HCT116 (cell line): ENCODE data around the gene TBX2. TPM values are rescaled to one million over a fixed set of nuclear protein-coding genes. Genes with fewer than 3 reads are reported as not detected.

ENCODE experiments used
- ATAC-seq: fragments of 200-7000 bp; cut with Tn5 transposase; 2 replicates; pipeline ENCODE4 v1.9.1; 2020; ENCODE audit warnings: mild to moderate bottlenecking, moderate library complexity
- BruUV-seq: library from RNA; stranded (reverse); fragments of 400-500 nt; replicated peaks from 2 replicates; lab custom pipeline; 2021; lab: Mats Ljungman, UMichigan
- CTCF ChIA-PET: fragments of 300-600 bp; sonication (Branson Sonifier 250); formaldehyde crosslinking; loops from one replicate; lab custom pipeline; 2021; ENCODE audit warnings: antibody characterized with exemption; lab: Charles Lee
- POLR2A ChIA-PET: fragments of 300-600, 350-600 bp; sonication (Branson Sonifier 250); formaldehyde crosslinking; loops from one replicate; lab custom pipeline; 2021; ENCODE audit warnings: antibody characterized with exemption; lab: Charles Lee
- RAD21 ChIA-PET, 2 experiments: fragments of 300-600 bp; sonication (Branson Sonifier 250); formaldehyde crosslinking; loops; one replicate each; lab custom pipeline; 2023; ENCODE audit warnings: low total read pairs in 2 of 2; ENCODE audit not compliant: uncharacterized antibody in 2 of 2, unreplicated experiment in 2 of 2, low non-redundant PET in 1 of 2; lab: Charles Lee
- DNase-seq: peaks from one replicate; pipeline ENCODE4 v3.0.0-alpha.2; 2010; ENCODE audit warnings: low read depth, low spot score
- H2AFZ ChIP-seq: fragments of 200-600 bp; shearing (Covaris generic), sonication (generic); 2 replicates; pipeline ENCODE4 v1.6.1; 2017; ENCODE audit warnings: low read depth, mixed run types, mixed read lengths, antibody characterized with exemption, low read length; ENCODE audit not compliant: poor library complexity, severe bottlenecking
- H3K27ac ChIP-seq: 2 replicates; pipeline ENCODE4 v1.5.1; 2012; ENCODE audit warnings: low read depth, low read length
- H3K27me3 ChIP-seq: fragments of 200-600 bp; sonication (generic); 2 replicates; pipeline ENCODE4 v1.6.1; 2016; ENCODE audit warnings: mixed run types, low read length, mixed read lengths; ENCODE audit not compliant: insufficient read depth
- H3K36me3 ChIP-seq, 2 experiments: fragments of 200-500 bp in 1 of 2; fragments of 200-600 bp in 1 of 2; sonication (Bioruptor generic) in 1 of 2; sonication (generic) in 1 of 2; 2 replicates each; pipeline versions ENCODE4 v1.5.1 to v1.6.1; 2014 to 2016; ENCODE audit warnings: low read length in 2 of 2, inconsistent platforms in 1 of 2, mixed read lengths in 1 of 2, mixed run types in 1 of 2; ENCODE audit not compliant: insufficient read depth in 2 of 2, control insufficient read depth in 1 of 2
- H3K4me1 ChIP-seq, 2 experiments: fragments of 200-600 bp in 1 of 2; sonication (generic) in 1 of 2; 2 replicates each; pipeline versions ENCODE4 v1.5.1 to v1.6.1; 2012 to 2017; ENCODE audit warnings: low read length in 2 of 2, inconsistent platforms in 1 of 2, mild to moderate bottlenecking in 1 of 2, mixed read lengths in 1 of 2, mixed run types in 1 of 2, moderate library complexity in 1 of 2; ENCODE audit not compliant: insufficient read depth in 2 of 2, control insufficient read depth in 1 of 2
- H3K4me2 ChIP-seq: fragments of 200-600 bp; sonication (generic); 2 replicates; pipeline ENCODE4 v1.6.1; 2017; ENCODE audit warnings: mixed run types, low read length, mixed read lengths
- H3K4me3 ChIP-seq, 2 experiments: fragments of 200-600 bp in 1 of 2; sonication (generic) in 1 of 2; replicated peaks in 1 of 2; 2 replicates each; pipeline ENCODE4 v1.5.1; 2011 to 2016; ENCODE audit warnings: low read length in 2 of 2, control low read depth in 1 of 2, low read depth in 1 of 2, mild to moderate bottlenecking in 1 of 2, mixed read lengths in 1 of 2, mixed run types in 1 of 2
- H3K79me2 ChIP-seq: fragments of 200-600 bp; sonication (generic); 2 replicates; pipeline ENCODE4 v1.6.1; 2017; ENCODE audit warnings: mild to moderate bottlenecking, mixed run types, low read length, moderate library complexity, mixed read lengths; ENCODE audit not compliant: insufficient read depth
- H3K9ac ChIP-seq: fragments of 200-600 bp; sonication (generic); 2 replicates; pipeline ENCODE4 v1.6.1; 2016; ENCODE audit warnings: low read length, mixed read lengths
- H3K9me2 ChIP-seq: fragments of 200-600 bp; sonication (generic), shearing (Covaris generic); 2 replicates; pipeline ENCODE4 v1.6.1; 2017; ENCODE audit warnings: mixed run types, mild to moderate bottlenecking, moderate library complexity; ENCODE audit not compliant: insufficient read depth
- H3K9me3 ChIP-seq, 2 experiments: fragments of 200-500 bp in 1 of 2; fragments of 200-600 bp in 1 of 2; sonication (Bioruptor generic) in 1 of 2; sonication (generic) in 1 of 2; 2 replicates each; pipeline ENCODE4 v1.6.1; 2014 to 2017; ENCODE audit warnings: low read length in 2 of 2, mixed read lengths in 2 of 2, inconsistent platforms in 1 of 2, low read depth in 1 of 2, mild to moderate bottlenecking in 1 of 2, mixed run types in 1 of 2, moderate library complexity in 1 of 2; ENCODE audit not compliant: control insufficient read depth in 1 of 2, insufficient read depth in 1 of 2
- H4K20me1 ChIP-seq: fragments of 200-600 bp; sonication (generic), shearing (Covaris generic); 2 replicates; pipeline ENCODE4 v1.6.1; 2017; ENCODE audit warnings: mixed run types, mild to moderate bottlenecking, moderate library complexity; ENCODE audit not compliant: insufficient read depth
- RAD21 ChIP-seq: IDR thresholded peaks from 2 replicates; pipeline ENCODE4 v1.6.1; 2012; ENCODE audit warnings: low read depth, mild to moderate bottlenecking
- YY1 ChIP-seq: IDR thresholded peaks from 2 replicates; pipeline ENCODE4 v1.6.1; 2011; ENCODE audit warnings: low read length, low read depth, moderate library complexity, mild to moderate bottlenecking; ENCODE audit not compliant: insufficient replicate concordance; ENCODE audit errors: extremely low read depth
- intact Hi-C: fragments of 100-400 bp; cut with micrococcal nuclease; formaldehyde crosslinking; loops from 2 replicates; pipeline ENCODE4 v1.10.0; 2022
- total RNA-seq: library from RNA; stranded (reverse); gene quantifications from one replicate; pipeline ENCODE4 v1.2.1, GENCODE V29; 2021; ENCODE audit not compliant: unreplicated experiment
- TF ChIP-seq, protein P1 (sequence below), 3 experiments: fragments of 200-600 bp in 1 of 3; sonication (generic) in 1 of 3; IDR thresholded peaks in 2 of 3; conservative IDR thresholded peaks in 1 of 3; 2 replicates each; pipeline ENCODE4 v1.5.1; 2012 to 2017; ENCODE audit warnings: low read depth in 2 of 3, low read length in 2 of 3, antibody characterized with exemption in 1 of 3, borderline replicate concordance in 1 of 3, control low read depth in 1 of 3, mild to moderate bottlenecking in 1 of 3, mixed read lengths in 1 of 3, mixed run types in 1 of 3, moderate library complexity in 1 of 3; ENCODE audit not compliant: insufficient read depth in 1 of 3

Gene TBX2
- total RNA-seq, 1 experiment from 2014 or later = 0.71 TPM

DNA sequence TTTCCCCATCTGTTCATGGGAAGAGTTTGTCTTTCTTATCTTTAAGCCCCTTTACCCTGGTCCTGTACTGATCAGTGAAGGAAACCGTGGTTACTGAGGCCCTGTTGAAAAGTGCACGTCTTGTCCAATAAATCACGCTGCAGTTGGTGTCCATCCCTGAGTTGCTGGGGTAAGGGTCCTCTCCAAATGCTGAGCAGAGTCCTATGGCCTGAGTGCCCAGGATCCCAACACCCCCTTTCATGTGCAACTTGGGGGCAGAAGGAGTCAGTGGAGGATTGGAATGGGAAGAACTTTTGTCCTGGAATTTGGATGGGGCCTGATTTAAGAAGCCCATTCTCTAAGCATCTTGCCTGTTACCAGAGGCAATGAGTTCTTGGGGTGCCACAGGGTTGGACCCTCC is 7.0 kb upstream of the TBX2 start:
- Histone ChIP-seq H3K4me3 (no peak overlapping the region), H3K79me2 (no peaks in the 10 kb centered on the region), H4K20me1 (no peaks in the 10 kb centered on the region), H3K9ac (no peak overlapping the region), H3K9me2 (no peaks in the 10 kb centered on the region), H3K4me2 (no peak overlapping the region), H2AFZ (no peak overlapping the region), H3K9me3 (no peaks in the 10 kb centered on the region), H3K27me3 (no peaks in the 10 kb centered on the region), H3K36me3 (no peaks in the 10 kb centered on the region), H3K4me1 (peaks cover 12 to 17% of the 10 kb centered on the region in 2 experiments; a peak in 3 of 4 replicates), H3K27ac (no peak overlapping the region)
- no peak for TF ChIP-seq RAD21
- ChIA-PET POLR2A (no interaction called here), RAD21 (no interaction called here), CTCF (interaction anchor here (1.0 to 2.6 kb wide), 4 partner anchors 16 to 672 kb away, joined by 3 to 14 read pairs (median 11); no protein-coding TSS in a partner anchor)
- intact Hi-C loops = no loop called here
- BruUV-seq = no TSS peak
- ATAC-seq (no peak), DNase-seq (no peak)

DNA sequence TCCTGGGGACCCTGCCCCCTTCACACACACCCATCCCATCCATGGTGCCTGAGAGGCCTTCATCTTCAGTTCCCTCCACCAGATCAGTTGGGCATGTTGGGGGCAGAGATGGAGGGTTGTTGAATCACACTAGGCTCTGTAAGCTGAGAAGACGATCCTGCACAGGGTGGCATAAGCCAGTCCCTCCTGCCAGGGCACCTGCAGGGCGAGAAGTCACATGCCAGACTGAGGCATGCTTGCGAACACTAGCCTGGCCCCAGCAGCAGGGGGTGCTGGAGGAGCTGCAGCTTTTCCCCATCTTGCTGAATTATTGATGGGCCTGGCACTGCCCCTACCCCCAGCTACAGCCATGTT is 6.1 kb upstream of the TBX2 start:
- H3K27ac ChIP-seq = no peak overlapping the region
- H3K4me3 ChIP-seq = no peak overlapping the region
- no TSS peak for BruUV-seq
- peaks cover 12 to 17% of the 10 kb centered on the region in 2 experiments; a peak in 3 of 4 replicates for H3K4me1 ChIP-seq
- H3K27me3 ChIP-seq = no peaks in the 10 kb centered on the region
- ChIA-PET POLR2A (no interaction called here), CTCF (interaction anchor here (0.8 to 2.6 kb wide), 11 partner anchors 10 to 716 kb away, joined by 3 to 14 read pairs (median 4); partner anchors contain the start of gene BCAS3), RAD21 (interaction anchor here (0.6 to 1.3 kb wide), 4 partner anchors 19 to 673 kb away, joined by 3 to 5 read pairs (median 4); no protein-coding TSS in a partner anchor)
- intact Hi-C loops = no loop called here
- H3K4me2 ChIP-seq = no peak overlapping the region
- no peak overlapping the region for H2AFZ ChIP-seq
- DNase-seq = no peak
- H3K9me2 ChIP-seq = no peaks in the 10 kb centered on the region
- no peaks in the 10 kb centered on the region for H3K9me3 ChIP-seq
- no peaks in the 10 kb centered on the region for H3K36me3 ChIP-seq
- H3K79me2 ChIP-seq = no peaks in the 10 kb centered on the region
- no peaks in the 10 kb centered on the region for H4K20me1 ChIP-seq
- H3K9ac ChIP-seq = no peak overlapping the region
- TF ChIP-seq YY1 = no peak
- TF ChIP-seq, protein P1, sequence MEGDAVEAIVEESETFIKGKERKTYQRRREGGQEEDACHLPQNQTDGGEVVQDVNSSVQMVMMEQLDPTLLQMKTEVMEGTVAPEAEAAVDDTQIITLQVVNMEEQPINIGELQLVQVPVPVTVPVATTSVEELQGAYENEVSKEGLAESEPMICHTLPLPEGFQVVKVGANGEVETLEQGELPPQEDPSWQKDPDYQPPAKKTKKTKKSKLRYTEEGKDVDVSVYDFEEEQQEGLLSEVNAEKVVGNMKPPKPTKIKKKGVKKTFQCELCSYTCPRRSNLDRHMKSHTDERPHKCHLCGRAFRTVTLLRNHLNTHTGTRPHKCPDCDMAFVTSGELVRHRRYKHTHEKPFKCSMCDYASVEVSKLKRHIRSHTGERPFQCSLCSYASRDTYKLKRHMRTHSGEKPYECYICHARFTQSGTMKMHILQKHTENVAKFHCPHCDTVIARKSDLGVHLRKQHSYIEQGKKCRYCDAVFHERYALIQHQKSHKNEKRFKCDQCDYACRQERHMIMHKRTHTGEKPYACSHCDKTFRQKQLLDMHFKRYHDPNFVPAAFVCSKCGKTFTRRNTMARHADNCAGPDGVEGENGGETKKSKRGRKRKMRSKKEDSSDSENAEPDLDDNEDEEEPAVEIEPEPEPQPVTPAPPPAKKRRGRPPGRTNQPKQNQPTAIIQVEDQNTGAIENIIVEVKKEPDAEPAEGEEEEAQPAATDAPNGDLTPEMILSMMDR (IDR thresholded peaks at IDR 0.05 in 2 of 3, conservative IDR thresholded peaks at IDR 0.05 in 1 of 3; ENCODE audit: borderline replicate concordance in 1 of 3, insufficient read depth in 1 of 3, low read depth in 2 of 3, low read length in 2 of 3) = peak in 2 of 3 experiments; percentile 65 to 71; a peak in 5 of 6 replicates
- peak; percentile 70 for ATAC-seq
